GM18505 (cell line): ENCODE results near the gene POLR2C.
A peak's percentile ranks its signal among the peaks of the same experiment; 100 is the strongest.

Experiments
- ATAC-seq: cut with Tn5 transposase; IDR thresholded peaks from one replicate; pipeline ENCODE4 v1.9.1; 2021; ENCODE audit not compliant: unreplicated experiment
- POLR2A ChIP-seq: IDR thresholded peaks from 4 replicates; pipeline ENCODE4 v1.6.1; 2011; ENCODE audit warnings: borderline replicate concordance; ENCODE audit not compliant: insufficient read depth, insufficient read length; ENCODE audit errors: extremely low read depth

Gene POLR2C

DNA sequence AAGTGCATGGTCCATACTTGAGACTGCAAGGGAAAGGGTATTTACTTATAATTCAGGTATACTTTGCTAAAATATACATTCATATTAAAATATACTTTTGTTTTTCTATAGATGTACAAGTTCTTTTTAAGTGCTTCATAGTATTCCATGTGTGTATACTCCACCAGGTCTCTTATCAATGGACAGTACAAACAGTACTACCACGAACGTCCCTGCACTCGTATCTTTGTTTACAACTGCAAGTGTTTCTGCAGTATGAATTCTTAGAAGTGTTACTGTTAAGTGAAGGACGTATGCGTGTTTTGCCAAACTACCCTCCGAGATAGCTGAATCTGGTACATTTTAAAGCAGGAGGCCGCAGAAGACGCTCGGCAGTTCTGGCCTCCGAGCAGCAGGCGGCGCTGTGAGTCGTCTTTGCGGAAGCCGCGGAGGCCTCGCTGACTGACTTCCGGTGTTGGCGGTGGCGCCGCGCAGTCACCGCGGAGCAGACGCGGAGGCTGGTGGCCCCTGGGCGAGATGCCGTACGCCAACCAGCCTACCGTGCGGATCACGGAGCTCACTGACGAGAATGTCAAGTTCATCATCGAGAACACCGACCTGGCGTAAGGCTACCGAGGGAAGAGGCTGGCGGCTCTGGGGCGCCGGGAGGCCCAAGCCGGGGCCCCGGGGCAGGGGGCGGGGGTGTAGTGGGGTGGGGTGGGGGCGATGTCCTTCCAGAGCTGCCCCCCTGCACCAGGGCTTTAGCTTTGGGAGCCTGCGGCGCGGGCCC lies at the start of gene POLR2C:
POLR2C (plus strand) TSS at position 471 of the 769 bp plus-strand sequence; CDS start at position 517, 46 bp downstream.
- peak; percentile 88 for ATAC-seq
- peak; percentile 99 for TF ChIP-seq POLR2A

DNA sequence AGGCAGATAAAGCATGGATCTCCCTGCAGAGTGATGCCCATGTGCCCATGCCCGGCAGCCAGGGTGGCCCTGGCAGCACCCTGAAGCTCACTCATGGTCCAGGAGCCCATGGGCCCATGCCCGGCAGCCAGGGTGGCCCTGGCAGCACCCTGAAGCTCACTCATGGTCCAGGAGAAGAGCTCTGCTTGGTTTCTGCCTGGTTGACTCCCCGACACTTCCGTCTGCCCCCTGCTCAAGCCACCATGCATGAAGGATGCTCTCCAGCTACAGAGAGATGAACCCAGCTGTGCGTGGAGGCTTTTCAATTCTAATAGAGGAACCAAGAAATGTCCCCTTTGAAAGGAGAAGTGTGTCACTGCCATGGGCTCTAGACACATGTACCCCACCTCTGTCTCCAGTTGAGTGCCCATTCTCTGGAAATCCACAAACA lies 49.2 kb upstream of the POLR2C start:
- peak; percentile 29 for TF ChIP-seq POLR2A
- peak; percentile 67 for ATAC-seq

DNA sequence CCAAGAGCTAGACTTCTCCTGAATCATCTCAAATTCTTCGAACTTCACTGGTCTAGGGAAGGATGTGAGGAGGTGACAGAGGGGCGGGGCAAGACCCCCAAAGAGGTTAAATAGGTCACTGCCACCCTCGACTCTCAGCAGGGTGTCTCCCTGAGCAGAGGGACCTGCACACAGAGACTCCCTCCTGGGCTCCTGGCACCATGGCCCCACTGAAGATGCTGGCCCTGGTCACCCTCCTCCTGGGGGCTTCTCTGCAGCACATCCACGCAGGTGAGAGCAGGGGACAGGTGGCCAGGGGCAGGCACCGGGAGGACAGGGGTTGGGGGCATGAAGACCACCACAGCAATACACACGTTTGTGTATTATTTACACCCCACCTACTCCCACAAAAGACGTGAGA lies 48.7 kb upstream of the POLR2C start:
- no peak for TF ChIP-seq POLR2A
- no peak for ATAC-seq

DNA sequence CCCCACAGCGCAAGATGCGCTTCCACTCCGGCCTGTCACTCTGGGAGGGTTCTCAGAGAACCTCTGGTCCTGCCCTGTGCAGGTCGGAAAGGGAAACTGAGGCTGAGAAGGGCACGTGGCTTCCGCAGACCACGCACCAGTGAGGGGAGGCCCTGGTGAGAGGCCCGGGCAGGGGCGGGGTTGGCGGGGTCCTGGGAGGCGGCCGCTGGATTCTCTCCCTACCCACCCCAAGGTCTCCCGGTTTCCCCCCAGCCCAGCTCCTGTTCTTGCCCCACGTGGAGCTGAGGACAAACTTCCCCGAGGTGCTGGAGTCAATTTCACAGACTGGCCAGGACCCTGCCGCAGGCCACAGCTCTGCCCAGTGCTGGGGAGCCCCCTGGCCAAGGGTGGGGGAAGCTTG lies 46.4 kb upstream of the POLR2C start:
- no peak for ATAC-seq
- TF ChIP-seq POLR2A: no peak

DNA sequence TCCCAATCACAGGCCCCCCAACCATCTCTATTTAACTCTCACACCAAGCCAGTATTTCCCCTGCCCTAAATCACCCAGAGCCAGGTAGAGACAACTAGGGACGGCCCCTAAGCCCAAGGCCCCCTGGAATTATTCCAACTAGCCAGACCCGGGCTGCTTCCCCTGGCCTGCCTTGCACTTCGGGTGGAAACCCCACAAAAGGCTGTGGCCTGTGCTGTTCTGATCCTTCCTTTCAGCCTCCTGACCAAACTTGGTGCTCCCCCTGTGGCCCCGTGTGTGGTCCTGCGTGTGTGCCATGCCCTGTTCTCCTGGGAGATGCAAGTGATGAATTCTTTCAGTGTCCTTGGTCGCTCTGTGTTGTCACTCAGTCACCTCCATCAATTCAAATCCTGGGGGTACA lies 43.0 kb upstream of the POLR2C start:
- no peak for ATAC-seq
- no peak for TF ChIP-seq POLR2A

DNA sequence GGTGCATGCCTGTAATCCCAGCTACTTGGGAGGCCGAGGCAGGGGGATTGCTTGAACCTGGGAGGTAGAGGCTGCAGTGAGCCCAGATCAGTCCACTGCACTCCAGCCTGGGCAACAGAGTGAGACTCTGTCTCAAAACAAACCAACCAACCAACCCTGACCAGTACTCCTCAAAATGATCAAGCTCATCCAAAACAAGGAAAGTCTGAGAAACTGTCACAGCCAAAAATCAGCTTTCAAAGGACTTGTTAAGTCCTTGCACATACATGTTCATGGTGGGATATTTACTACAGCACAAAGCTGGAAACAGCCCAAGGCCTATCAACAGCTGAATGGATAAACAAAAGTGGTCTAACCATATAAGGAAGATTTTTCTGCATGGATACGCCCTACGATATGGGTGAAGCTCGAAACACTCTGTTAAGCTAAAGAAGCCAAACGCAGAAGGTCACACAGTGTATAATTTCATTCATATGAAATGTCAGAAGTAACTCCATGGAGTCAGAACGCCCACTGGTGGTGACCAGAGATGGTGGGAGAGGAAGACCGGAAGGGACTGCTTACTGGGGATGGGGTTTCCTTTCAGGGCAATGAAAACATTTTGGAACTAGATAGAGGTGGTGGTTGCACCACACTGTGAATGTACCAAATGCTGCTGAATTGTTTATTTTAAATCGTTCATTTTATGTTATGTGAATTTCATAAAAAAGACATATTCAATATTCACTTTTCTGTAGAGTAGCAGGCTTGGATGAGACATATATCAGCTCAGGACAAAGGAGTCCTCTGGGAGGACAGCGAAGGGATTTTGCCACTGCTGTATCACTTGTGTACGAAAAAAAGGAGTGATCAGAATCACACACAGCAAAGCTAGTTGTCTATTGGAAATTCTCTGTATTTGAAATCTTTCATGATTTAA lies 40.2 kb upstream of the POLR2C start:
- no peak for ATAC-seq
- TF ChIP-seq POLR2A: no peak

DNA sequence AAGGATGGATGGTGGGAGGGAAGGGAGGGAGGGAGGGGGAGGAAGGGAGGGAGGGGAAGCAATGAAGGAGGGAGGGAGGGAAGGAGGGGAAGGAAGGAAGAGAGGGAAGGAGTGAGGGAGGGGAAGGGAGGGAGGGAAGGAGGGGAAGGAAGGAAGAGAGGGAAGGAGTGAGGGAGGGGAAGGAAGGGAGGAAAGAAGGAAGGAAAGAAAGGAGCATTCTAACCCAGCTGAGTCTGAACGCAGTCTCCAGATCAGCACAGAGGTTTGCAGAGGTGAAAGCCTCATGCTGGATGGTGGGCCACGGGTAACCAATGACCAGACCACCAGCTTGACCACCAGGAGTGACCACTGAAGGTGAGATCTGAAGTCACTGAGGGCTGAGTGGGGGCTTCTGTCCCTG lies 39.3 kb upstream of the POLR2C start:
- no peak for TF ChIP-seq POLR2A
- no peak for ATAC-seq

DNA sequence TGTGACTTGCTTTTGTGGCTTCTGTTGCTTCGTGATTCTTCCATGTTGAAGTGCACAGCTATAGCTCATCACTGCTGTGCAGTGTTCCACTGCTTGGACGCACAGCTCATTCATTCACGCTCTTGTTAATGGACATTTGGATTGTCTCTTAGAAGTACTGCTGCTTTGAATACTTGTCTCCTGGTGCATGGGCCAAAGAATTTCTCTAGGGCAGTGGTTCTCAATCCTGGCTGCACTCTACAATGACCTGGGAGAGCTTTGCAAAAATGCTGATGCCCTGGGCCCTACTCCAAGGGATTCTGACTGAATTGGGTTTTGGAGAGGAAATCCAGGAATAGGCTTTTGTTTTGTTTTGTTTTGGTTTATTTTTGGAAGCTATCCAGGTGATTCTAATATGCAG lies 37.9 kb upstream of the POLR2C start:
- no peak for ATAC-seq
- TF ChIP-seq POLR2A: no peak

DNA sequence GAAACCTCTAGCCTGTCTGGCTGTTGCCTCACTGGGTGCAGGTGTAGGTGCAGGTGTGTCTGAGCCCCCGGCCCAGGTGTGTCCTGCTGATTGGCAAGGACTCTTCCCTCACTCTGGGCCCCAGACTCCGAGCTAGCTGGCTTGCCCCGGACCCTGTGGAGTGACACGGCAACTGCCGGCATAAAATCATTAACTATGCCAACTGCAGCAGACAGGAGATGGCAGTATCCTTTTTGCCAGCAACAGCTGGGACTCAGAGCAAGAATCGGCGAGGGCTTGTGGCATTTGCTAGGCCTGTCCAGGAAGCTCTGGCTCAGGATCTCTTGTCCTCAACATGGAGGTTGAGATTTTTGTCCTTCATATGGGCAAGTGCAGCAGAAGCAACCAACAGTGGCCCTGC lies 36.1 kb upstream of the POLR2C start:
- ATAC-seq: no peak
- TF ChIP-seq POLR2A: no peak

DNA sequence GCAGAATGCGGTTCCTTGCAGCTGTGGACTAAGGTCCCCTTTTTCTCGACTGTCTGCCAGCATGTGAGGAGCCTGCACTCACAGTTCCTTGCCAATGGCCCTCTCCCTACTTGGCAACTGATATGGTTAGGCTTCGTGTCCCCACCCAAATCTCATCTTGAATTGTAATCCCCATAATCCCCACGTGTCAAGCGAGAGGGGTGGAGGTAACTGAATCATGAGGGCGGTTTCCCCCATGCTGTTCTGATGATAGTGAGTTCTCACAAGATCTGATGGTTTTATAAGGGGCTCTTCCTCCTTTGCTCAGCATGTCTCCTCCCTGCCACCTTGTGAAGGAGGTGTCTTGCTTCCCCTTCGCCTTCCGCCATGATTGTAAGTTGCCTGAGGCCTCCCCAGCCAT lies 35.2 kb upstream of the POLR2C start:
- ATAC-seq: no peak
- no peak for TF ChIP-seq POLR2A

DNA sequence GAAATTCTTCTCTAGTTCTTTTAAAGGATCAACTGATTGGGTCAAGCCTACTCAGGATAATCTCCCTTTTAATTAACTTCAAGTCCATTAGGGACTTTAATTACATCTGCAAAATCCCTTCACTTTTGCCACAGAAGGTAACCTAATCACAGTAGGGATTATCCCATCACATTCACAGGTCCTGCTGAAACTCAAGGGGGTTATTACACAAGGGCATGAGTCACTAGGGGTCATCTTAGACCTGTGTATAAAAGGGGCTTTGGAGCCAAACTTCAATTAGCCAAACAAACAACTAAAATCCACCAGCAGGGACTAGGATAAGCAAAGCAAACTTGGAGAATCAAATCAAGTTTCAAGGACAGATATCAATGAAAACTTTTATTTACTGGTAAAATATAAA lies 34.7 kb upstream of the POLR2C start:
- ATAC-seq: no peak
- TF ChIP-seq POLR2A: no peak

DNA sequence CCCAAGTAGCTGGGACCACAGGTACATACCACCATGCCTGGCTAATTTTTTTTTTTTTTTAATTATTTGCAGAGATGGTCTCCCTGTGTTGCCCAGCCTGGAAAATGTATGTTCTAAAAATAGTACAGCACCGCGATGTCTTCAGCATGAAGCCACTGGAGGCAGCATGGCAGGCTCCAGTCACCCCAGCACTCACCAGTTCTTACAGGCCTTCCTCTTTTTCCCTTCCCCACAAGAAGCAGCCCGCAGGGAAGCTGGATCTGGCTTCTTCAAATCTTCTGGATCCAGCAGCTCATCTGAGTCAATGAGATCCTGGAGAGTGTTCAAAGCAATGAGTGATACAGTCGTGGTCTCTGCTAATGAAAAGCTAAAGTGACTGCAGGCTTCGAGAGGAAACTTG lies 31.5 kb upstream of the POLR2C start:
- no peak for ATAC-seq
- TF ChIP-seq POLR2A: no peak

DNA sequence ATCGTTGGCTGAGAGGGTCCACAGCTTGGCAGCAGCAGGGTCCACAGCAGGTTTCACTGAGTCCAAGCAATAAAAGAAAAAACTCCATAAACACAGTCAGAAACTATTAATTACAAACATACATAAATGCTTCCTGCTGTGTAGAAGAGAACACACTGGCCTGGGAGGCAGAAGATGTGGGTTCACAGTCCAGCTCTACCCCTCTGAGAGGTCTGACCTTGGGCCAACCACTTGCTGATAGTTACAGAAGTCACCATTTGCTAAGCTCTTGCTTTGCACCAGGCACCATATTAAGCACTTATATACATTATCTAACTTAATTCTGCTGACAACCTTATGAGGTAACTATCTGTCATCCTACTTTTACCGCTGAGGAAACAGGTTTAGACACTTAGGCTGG lies 30.0 kb upstream of the POLR2C start:
- no peak for ATAC-seq
- TF ChIP-seq POLR2A: no peak

DNA sequence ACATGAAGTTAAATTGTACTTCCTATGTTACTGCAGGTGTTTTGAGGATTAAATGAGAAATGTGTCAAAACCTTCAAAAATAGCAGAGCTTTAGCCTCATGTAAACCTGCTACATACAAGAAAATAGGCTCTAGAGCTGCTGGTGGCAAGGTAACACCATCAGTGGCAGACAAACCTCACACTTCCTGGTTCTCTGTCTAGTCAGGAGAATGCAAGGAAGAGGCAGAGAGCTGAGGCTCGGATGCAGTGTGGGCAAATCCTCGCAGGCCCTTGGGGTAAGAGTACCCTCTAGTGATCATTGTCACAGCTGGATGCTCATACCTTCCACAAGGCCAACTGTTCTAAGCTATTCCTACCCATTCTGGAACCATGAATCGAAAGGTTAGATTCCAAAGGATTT lies 29.5 kb upstream of the POLR2C start:
- no peak for ATAC-seq
- no peak for TF ChIP-seq POLR2A
